HepG2 (cell line): ENCODE measurements around the gene TRIM67. TPM values are rescaled to one million over a fixed set of nuclear protein-coding genes. Genes with fewer than 3 reads are reported as not detected.
A peak's percentile ranks its signal among the peaks of the same experiment; 100 is the strongest.

Source experiments
- ARNT ChIP-seq: fragments of 450-650 bp; IDR thresholded peaks from 2 replicates; pipeline ENCODE4 v1.6.1; 2017
- CHD2 ChIP-seq: IDR thresholded peaks from 2 replicates; pipeline ENCODE4 v1.6.1; 2011; ENCODE audit warnings: low read depth, low read length, improper control_type of control experiment
- EED ChIP-seq: sonication (generic); formaldehyde crosslinking; IDR thresholded peaks from 2 replicates; pipeline ENCODE4 v1.5.0; 2020; ENCODE audit warnings: mild to moderate bottlenecking, missing genetic modification reagents
- FOSL2 ChIP-seq: sonication (generic); formaldehyde crosslinking; IDR thresholded peaks from 2 replicates; pipeline ENCODE4 v1.4.0; 2020; ENCODE audit warnings: missing genetic modification reagents
- HHEX ChIP-seq: IDR thresholded peaks from 2 replicates; pipeline ENCODE4 v1.6.1; 2016; ENCODE audit warnings: control low read depth
- HMG20A ChIP-seq: IDR thresholded peaks from 2 replicates; pipeline ENCODE4 v1.6.1; 2016; ENCODE audit warnings: borderline replicate concordance
- JUND ChIP-seq: sonication (generic); formaldehyde crosslinking; IDR thresholded peaks from 2 replicates; pipeline ENCODE4 v1.8.0; 2022; ENCODE audit warnings: mild to moderate bottlenecking, missing genetic modification reagents
- LCORL ChIP-seq, 2 experiments: fragments of 450-650 bp in 1 of 2; sonication (generic) in 1 of 2; formaldehyde crosslinking in 1 of 2; IDR thresholded peaks; 2 replicates each; pipeline versions ENCODE4 v1.5.0 to v1.6.1; 2017 to 2020; ENCODE audit warnings: antibody characterized with exemption in 1 of 2, missing genetic modification reagents in 1 of 2
- MAFF ChIP-seq: IDR thresholded peaks from 2 replicates; pipeline ENCODE4 v1.6.1; 2011; ENCODE audit warnings: low read depth, low read length, improper control_type of control experiment
- MED8 ChIP-seq: sonication (generic); formaldehyde crosslinking; IDR thresholded peaks from 2 replicates; pipeline ENCODE4 v1.8.1; 2023; ENCODE audit warnings: mild to moderate bottlenecking, missing genetic modification reagents; ENCODE audit not compliant: insufficient replicate concordance
- MIER2 ChIP-seq: IDR thresholded peaks from 2 replicates; pipeline ENCODE4 v1.6.1; 2016; ENCODE audit warnings: missing biosample characterization, missing genetic modification reagents
- NAIF1 ChIP-seq: sonication (generic); formaldehyde crosslinking; IDR thresholded peaks from 2 replicates; pipeline ENCODE4 v1.5.0; 2020; ENCODE audit warnings: mild to moderate bottlenecking, missing genetic modification reagents, borderline replicate concordance
- NFKB2 ChIP-seq: sonication (generic); formaldehyde crosslinking; IDR thresholded peaks from 2 replicates; pipeline ENCODE4 v1.4.0; 2020; ENCODE audit warnings: missing genetic modification reagents, borderline replicate concordance
- NFYC ChIP-seq: IDR thresholded peaks from 2 replicates; pipeline ENCODE4 v1.6.1; 2016; ENCODE audit warnings: missing genetic modification reagents, missing compliant biosample characterization
- SAFB2 ChIP-seq: sonication (generic); formaldehyde crosslinking; IDR thresholded peaks from 2 replicates; pipeline ENCODE4 v1.5.1; 2020; ENCODE audit warnings: missing genetic modification reagents, low read depth, mild to moderate bottlenecking, borderline replicate concordance
- SRF ChIP-seq: IDR thresholded peaks from 2 replicates; pipeline ENCODE4 v1.6.1; 2011; ENCODE audit warnings: mild to moderate bottlenecking, low read depth, low read length, moderate library complexity
- TBX3 ChIP-seq: fragments of 450-650 bp; IDR thresholded peaks from 2 replicates; pipeline ENCODE4 v1.6.1; 2017; ENCODE audit warnings: antibody characterized with exemption, mild to moderate bottlenecking, inconsistent platforms, borderline replicate concordance
- ZBTB7A ChIP-seq: sonication (generic); formaldehyde crosslinking; IDR thresholded peaks from 2 replicates; pipeline ENCODE4 v1.8.0; 2022; ENCODE audit warnings: mild to moderate bottlenecking, missing genetic modification reagents
- ZNF224 ChIP-seq: sonication (generic); formaldehyde crosslinking; IDR thresholded peaks from 2 replicates; pipeline ENCODE4 v1.5.0; 2020; ENCODE audit warnings: mild to moderate bottlenecking, missing genetic modification reagents
- ZNF607 ChIP-seq: sonication (generic); formaldehyde crosslinking; IDR thresholded peaks from 2 replicates; pipeline ENCODE4 v1.5.1; 2020; ENCODE audit warnings: missing genetic modification reagents, mild to moderate bottlenecking, borderline replicate concordance
- polyA plus RNA-seq, 8 experiments: library from polyadenylated mRNA; depleted of rRNA in 3 of 8; stranded (reverse) in 7 of 8; unstranded in 1 of 8; fragments of >200 nt; fragmentation: Illumina TruSeq in 4 of 8; extraction: Trizol in 4 of 8; gene quantifications; 2 replicates each; pipeline versions ENCODE4 v1.2.1 to v1.2.3, GENCODE V29; 2011 to 2016; ENCODE audit warnings: low read depth in 4 of 8, missing spikeins in 1 of 8, mixed read lengths in 1 of 8; ENCODE audit not compliant: insufficient read depth in 1 of 8
- total RNA-seq, 5 experiments: library from RNA; depleted of rRNA; stranded (reverse); fragments of >200 nt; fragmentation: Illumina TruSeq; extraction: Trizol; gene quantifications; 2 replicates each; pipeline ENCODE4 v1.2.3, GENCODE V29; 2016; ENCODE audit warnings: low read depth in 1 of 5
- TF ChIP-seq, protein P1 (sequence below): sonication (generic); formaldehyde crosslinking; IDR thresholded peaks from 2 replicates; pipeline ENCODE4 v1.5.1; 2020; ENCODE audit warnings: missing genetic modification reagents, mild to moderate bottlenecking, borderline replicate concordance
- TF ChIP-seq, protein P2 (sequence below): sonication (generic); formaldehyde crosslinking; conservative IDR thresholded peaks from 2 replicates; pipeline ENCODE4 v1.5.0; 2020; ENCODE audit warnings: missing genetic modification reagents
- TF ChIP-seq, protein P3 (sequence below): conservative IDR thresholded peaks from 2 replicates; pipeline ENCODE4 v1.6.1; 2018; ENCODE audit warnings: missing genetic modification reagents
- TF ChIP-seq, protein P4 (sequence below): sonication (generic); formaldehyde crosslinking; IDR thresholded peaks from 2 replicates; pipeline ENCODE4 v1.4.0; 2020; ENCODE audit warnings: missing genetic modification reagents

TRIM67 gene
- total and polyA plus RNA-seq, 2 of the 13 experiments (the other 11 are each of a cell fraction or from before 2014, with no cell fraction given), result not detected

DNA sequence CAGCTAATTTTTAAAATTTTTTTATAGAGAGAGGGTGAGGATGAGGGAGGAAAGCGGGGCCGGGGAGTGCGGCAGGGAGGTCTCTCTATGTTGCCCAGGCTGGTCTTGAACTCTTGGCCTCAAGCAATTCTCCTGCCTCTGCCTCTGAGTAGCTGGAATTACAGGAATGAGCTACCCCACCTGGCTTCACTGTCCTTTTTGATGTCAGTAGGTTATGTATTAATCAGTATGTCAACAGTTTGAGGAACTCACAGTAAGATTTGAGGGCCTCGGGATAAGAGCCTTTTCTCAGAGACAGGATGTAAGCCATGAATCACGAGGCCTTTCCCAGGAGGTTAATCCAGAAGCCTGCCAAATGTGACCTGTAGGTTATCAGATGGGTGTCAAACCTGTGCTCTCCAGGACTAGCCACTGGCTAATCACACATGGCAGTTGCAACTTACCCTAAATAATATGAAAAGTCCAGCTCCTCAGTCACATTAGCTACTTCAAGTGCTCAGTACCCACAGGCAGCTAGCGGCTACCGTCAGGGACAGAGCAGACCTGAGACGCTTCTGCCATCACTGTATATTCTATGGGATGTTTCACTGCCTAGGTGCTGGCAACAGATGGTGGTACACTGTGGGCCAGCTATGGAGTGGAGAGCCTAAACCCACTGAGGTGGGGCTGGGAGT is 33.1 kb downstream of the TRIM67 start (continued):
- TF ChIP-seq LCORL (IDR thresholded peaks at IDR 0.05) (no peak), LCORL (CRISPR knock-in tag; IDR thresholded peaks at IDR 0.05) (no peak), ZBTB7A (CRISPR knock-in tag) (no peak), CHD2 (no peak), NAIF1 (no peak), NFKB2 (CRISPR knock-in tag) (no peak), MED8 (CRISPR knock-in tag) (no peak), FOSL2 (CRISPR knock-in tag) (peak; percentile 96), ARNT (no peak), TBX3 (no peak), ZNF607 (CRISPR knock-in tag) (no peak), MIER2 (CRISPR knock-in tag) (peak; percentile 21; the same call in 1 of the 2 replicates), SAFB2 (no peak), HMG20A (CRISPR knock-in tag) (peak; percentile 96; the same call in 1 of the 2 replicates), ZNF224 (no peak), EED (CRISPR knock-in tag) (no peak), MAFF (no peak), HHEX (peak; percentile 96), SRF (no peak), NFYC (CRISPR knock-in tag) (no peak), JUND (CRISPR knock-in tag) (0 out of 2 replicates have a peak, but pooled peaks have one; percentile 58)
- TF ChIP-seq, protein P1, sequence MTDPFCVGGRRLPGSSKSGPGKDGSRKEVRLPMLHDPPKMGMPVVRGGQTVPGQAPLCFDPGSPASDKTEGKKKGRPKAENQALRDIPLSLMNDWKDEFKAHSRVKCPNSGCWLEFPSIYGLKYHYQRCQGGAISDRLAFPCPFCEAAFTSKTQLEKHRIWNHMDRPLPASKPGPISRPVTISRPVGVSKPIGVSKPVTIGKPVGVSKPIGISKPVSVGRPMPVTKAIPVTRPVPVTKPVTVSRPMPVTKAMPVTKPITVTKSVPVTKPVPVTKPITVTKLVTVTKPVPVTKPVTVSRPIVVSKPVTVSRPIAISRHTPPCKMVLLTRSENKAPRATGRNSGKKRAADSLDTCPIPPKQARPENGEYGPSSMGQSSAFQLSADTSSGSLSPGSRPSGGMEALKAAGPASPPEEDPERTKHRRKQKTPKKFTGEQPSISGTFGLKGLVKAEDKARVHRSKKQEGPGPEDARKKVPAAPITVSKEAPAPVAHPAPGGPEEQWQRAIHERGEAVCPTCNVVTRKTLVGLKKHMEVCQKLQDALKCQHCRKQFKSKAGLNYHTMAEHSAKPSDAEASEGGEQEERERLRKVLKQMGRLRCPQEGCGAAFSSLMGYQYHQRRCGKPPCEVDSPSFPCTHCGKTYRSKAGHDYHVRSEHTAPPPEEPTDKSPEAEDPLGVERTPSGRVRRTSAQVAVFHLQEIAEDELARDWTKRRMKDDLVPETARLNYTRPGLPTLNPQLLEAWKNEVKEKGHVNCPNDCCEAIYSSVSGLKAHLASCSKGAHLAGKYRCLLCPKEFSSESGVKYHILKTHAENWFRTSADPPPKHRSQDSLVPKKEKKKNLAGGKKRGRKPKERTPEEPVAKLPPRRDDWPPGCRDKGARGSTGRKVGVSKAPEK, result no peak
- TF ChIP-seq, protein P2, sequence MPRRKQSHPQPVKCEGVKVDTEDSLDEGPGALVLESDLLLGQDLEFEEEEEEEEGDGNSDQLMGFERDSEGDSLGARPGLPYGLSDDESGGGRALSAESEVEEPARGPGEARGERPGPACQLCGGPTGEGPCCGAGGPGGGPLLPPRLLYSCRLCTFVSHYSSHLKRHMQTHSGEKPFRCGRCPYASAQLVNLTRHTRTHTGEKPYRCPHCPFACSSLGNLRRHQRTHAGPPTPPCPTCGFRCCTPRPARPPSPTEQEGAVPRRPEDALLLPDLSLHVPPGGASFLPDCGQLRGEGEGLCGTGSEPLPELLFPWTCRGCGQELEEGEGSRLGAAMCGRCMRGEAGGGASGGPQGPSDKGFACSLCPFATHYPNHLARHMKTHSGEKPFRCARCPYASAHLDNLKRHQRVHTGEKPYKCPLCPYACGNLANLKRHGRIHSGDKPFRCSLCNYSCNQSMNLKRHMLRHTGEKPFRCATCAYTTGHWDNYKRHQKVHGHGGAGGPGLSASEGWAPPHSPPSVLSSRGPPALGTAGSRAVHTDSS, result no peak
- TF ChIP-seq, protein P3, sequence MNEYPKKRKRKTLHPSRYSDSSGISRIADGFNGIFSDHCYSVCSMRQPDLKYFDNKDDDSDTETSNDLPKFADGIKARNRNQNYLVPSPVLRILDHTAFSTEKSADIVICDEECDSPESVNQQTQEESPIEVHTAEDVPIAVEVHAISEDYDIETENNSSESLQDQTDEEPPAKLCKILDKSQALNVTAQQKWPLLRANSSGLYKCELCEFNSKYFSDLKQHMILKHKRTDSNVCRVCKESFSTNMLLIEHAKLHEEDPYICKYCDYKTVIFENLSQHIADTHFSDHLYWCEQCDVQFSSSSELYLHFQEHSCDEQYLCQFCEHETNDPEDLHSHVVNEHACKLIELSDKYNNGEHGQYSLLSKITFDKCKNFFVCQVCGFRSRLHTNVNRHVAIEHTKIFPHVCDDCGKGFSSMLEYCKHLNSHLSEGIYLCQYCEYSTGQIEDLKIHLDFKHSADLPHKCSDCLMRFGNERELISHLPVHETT (CRISPR knock-in tag), result no peak
- TF ChIP-seq, protein P4, sequence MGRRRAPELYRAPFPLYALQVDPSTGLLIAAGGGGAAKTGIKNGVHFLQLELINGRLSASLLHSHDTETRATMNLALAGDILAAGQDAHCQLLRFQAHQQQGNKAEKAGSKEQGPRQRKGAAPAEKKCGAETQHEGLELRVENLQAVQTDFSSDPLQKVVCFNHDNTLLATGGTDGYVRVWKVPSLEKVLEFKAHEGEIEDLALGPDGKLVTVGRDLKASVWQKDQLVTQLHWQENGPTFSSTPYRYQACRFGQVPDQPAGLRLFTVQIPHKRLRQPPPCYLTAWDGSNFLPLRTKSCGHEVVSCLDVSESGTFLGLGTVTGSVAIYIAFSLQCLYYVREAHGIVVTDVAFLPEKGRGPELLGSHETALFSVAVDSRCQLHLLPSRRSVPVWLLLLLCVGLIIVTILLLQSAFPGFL (CRISPR knock-in tag), result no peak
